Kasumi-1 (cell line): ENCODE measurements around the gene R3HDM2.
"Not testable (repeated sequence)": the region's sequence is repeated elsewhere in the genome, so short reads cannot be mapped to it uniquely, and the experiment has no call there.

Experiments used
- DNase-seq, 2 experiments: peaks; one replicate each; lab custom pipeline; 2025; lab: John Stamatoyannopoulos, UW

The R3HDM2 gene

DNA sequence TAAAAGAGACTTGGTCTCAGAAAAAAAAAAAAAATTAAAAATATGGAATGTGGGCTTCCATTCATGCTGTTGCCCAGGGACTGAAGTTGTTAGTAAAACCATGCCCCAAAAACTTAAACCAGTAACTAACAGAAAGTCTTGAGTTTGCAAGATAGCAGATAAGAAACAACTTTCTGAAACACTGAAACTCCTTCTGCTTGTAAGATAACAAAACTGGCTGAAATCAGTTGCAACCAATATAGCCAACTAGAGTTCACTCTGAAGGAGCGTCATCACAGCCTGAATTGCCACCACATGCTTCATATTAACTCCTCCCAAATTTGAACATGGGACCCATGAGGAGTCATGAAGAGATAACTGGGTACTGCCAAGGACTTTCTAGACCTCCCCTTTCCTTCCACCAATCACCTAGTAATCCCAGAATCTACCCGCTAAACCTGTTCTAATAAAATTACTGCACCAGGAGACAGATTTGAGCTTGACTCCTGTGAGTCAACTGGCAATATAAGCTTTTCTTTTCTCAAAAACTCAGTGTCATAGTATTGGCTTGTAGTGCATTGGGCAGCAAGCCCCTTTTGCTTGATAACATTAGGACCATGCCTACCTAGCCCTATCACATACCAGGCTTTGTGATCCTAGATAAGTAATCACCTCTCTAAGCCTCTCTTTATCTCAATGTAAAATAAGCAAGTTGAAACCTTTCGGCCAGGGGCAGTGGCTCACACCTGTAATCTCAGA lies 53.6 kb downstream of the R3HDM2 start:
- DNase-seq: no peak

- no peak for DNase-seq
Measured at GRCh38 chr12:57372233-57372632, 58.6 kb downstream of the R3HDM2 start.

- DNase-seq: no peak
Measured at GRCh38 chr12:57370696-57371095, 60.1 kb downstream of the R3HDM2 start.

DNA sequence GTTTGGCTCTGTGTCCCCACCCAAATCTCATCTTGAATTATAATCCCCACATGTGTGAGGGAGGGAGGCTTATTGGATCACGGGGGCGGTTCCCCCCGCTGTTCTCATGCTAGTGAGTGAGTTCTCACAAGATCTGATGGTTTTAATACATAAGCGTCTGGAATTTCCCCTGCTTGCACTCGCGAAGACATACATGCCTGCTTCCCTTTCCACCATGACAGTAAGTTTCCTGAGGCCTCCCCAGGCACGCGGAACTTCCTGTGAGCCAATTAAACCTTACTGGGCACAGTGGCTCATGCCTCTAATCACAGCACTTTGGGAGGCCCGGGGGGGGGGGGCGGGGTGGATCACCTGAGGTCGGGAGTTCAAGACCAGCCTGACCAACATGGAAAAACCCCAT lies 60.8 kb downstream of the R3HDM2 start:
- DNase-seq: no peak

GRCh38 chr12:57369202-57369601 lies 61.6 kb downstream of the R3HDM2 start:
- no peak for DNase-seq

DNA sequence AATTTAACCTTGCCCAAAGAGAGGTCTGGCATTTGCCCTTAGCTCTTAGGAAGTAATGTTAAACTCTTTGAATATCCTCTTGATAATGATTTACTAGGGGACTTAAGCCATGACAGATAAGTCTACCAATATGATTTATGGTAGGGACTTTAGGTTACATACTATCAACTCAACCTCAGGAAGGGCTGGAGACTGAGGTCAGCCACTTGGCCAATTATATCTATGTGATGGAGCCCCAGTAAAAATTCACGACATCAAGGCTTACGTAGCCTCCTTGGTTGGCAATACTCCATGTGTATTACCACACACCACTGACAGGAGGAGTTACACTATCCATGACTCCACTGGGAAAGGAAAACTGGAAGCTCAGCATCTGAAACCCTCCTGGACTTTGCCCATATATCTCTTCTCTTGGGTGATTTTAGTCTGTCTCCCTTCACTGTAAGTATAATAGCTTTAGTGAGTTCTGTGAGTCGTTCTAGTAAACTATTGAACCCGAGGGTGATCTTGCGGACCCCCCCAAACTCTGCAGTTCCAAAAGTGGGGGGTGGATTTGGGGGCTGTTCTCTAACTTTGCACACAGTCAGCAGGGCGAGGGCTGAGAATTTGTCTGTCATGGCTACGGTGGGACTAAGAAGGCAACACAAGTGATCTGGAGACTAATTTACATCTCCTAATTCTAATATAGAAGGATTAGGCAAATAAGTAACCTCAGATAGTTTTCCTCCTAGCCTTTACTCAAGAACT lies 62.3 kb downstream of the R3HDM2 start:
- no peak for DNase-seq

GRCh38 chr12:57367121-57367520 lies 63.7 kb downstream of the R3HDM2 start:
- DNase-seq: no peak

- no peak for DNase-seq
Measured at GRCh38 chr12:57366315-57366714, 64.5 kb downstream of the R3HDM2 start.

GRCh38 chr12:57364156-57364555 lies 66.7 kb downstream of the R3HDM2 start:
- not testable (repeated sequence) for DNase-seq

- no peak for DNase-seq
Measured at GRCh38 chr12:57360468-57360867, 70.4 kb downstream of the R3HDM2 start.

DNA sequence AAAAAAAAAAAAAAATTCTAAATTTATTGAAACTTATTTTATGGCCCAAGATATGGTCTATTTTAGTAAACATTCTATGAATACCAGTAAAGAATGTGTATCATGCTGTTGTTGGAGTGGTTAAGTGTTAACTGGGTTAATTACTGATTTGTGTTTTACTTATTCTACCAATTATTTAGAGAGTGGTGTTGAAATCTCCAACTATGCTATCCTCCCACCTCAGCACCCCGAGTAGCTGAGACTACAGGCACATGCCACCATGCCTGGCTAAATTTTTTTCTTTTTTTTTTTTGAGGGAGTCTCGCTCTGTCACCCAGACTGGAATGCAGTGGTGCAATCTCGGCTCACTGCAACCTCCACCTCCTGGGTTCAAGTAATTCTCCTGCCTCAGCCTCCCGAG lies 72.2 kb downstream of the R3HDM2 start:
- no peak for DNase-seq

- no peak for DNase-seq
Measured at GRCh38 chr12:57355734-57356133, 75.1 kb downstream of the R3HDM2 start.

GRCh38 chr12:57352166-57352565 lies 78.7 kb downstream of the R3HDM2 start:
- no peak for DNase-seq

DNA sequence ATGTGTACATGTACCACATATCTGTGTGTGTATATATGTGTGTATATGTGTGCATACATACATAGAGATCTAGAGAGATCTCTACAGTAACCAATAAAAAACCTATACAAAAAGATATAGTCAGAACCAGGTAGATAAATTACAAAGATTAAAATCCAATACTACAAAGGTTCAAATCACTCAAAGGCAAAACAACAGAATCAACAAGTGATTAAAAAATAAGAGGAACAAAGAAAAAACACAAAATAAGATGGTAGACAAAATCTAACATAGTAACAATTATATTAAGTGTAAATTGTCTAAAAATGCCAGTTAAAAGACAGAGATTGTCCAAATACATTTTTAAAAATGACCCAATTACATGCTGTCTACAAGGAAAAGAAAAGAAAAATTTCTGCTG lies 83.6 kb downstream of the R3HDM2 start:
- no peak for DNase-seq

DNA sequence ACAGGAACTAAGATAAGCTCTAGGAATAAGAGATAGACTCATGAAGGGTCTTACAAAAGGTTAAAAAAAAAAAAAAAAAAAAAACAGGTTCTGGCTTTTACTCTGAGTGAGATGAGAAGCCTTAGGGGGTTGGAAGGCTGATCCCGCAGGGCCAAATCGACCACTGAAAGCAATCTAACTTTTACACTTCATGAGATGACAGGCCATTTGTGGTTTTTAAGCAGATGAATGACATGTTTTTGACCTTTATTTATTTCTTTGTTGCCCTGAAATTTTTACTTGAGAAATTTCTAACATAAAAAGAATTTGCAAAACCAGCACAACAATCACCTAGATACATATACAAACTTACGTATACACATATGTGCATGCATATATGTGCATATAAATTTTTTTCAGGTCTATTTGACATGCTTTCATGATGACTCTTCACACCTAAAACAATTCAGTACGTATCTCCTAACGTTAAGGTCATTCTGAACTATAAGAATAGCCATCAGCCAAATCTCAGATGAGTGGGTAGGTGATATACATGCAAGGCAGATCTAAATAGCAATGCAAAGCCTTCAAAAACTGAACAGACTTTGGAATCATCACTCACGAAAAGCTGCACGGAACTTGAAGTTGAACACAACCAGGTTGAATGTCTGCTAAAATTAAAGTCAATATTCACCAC lies 87.0 kb downstream of the R3HDM2 start:
- DNase-seq: no peak

DNA sequence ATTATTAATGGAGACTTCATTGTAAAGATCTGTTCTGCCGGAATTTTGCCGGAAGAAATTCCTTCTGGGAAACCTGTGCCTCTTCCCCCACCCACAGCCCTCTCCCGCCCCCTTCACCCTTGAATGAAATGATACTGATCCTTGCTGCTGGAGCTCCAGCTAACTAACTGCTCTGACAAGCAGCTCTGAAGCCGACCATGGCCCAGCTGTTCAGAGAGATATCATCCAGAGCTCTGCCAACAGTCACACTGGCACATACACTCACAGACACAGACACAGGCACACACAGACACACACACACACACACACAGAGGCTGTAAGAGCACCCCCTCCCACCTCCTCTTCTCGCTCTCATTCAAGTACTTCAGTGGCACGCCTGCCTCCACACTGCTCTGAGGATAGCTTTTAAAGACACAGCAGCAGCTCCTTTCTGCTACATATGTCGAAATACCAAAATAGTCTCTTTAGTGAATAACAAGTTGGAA lies 88.6 kb downstream of the R3HDM2 start:
- DNase-seq: peak in 1 of 2 experiments; percentile 32

DNA sequence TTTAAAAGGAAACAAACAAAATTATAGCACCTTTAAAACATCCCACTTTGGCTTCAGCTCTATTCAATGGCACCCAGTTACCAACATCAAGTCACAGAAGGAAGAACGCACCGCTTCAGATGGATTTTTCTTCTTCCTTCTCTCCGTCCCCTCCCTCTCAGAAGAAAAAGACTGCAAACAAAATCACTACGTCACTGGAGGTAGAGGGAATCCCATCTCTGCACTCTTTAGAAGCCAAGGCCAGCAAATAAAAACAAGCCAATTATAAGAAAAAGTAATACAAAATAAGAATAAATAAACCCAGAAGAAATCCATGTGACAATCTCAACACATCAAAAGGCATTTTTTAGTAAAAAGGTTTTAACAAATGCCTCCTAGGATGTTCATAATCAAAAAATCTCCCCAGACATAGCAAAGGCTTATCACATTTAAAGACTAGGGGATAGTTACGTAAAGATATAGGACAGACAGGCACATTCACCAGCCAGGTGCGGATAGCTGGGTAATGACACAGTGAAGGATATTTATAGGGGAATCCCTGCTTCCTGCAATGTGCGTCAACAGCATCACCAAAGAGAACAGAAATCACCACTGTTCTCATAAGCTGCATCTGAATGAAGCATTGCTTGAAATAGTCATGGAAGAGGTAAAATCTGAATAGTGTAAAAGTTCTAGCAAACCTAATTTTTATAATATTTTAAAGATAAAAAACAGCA lies 89.4 kb downstream of the R3HDM2 start:
- DNase-seq: no peak

GRCh38 chr12:57340104-57340503 lies 90.7 kb downstream of the R3HDM2 start:
- peak; percentile 44 to 46 for DNase-seq

GRCh38 chr12:57336299-57336698 lies 94.5 kb downstream of the R3HDM2 start:
- DNase-seq: not testable (repeated sequence)

- DNase-seq: no peak
Measured at GRCh38 chr12:57334219-57334618, 96.6 kb downstream of the R3HDM2 start.

DNA sequence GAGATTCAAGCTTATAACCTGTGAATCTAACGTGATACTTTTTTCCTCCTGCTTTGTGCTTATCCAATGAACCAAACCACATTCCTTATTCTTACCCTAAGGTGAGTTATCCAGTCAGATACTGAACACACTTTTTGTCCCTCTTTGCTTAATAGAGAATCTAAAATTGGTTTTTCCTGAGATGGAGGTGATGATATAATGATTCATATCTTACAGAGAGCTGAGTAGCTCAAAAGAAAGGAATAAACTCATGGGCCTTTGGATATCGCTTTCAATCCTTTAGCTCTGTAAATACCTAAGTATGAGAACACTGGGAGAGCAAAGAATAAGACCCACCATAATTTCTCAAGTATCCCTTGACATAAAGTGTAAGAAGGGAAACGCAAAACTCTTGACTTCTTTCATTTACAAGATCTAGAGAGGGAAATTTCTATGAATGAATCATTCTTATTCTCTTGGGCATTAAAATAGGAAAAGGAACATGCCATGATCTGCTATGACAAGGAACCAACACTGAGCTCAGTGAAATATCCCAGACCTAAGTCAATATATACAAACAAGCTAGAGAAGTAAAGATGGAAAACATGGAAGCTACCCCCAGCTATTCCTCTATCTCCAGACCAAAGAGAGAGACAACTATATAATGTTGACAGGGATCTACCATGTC lies 98.1 kb downstream of the R3HDM2 start:
- DNase-seq: no peak

DNA sequence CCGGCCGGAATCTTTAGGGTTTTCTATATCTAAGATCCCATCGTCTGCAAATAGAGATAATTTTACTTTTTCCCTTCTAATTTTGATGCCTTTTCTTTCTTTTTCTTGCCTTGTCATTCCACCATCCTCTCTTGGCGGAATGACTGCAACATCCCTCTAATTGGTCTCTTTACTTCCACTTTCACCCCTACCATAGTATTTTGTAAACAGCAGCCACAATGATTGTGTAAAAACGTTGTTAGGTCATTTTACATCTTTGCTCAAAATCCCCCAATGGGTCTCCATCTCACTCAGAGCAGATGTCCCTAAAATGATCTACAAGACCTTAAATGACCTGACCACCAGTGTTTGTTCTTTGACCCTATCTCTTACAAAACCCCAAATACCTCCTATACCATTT lies 99.9 kb downstream of the R3HDM2 start:
- no peak for DNase-seq
